Effector memory CD4-positive, alpha-beta T cell (primary cell): Measurements from ENCODE around the gene PLAU.
"Not testable (repeated sequence)": the region's sequence is repeated elsewhere in the genome, so short reads cannot be mapped to it uniquely, and the experiment has no call there.

ENCODE experiments used
- DNase-seq, 3 donors: peaks; one replicate each; pipeline ENCODE4 v3.0.0-alpha.2; 2020
- H3K27ac ChIP-seq: 2 replicates; pipeline ENCODE4 v1.7.0; 2013; ENCODE audit warnings: mild to moderate bottlenecking, low read length, moderate library complexity; ENCODE audit not compliant: insufficient read depth, poor library complexity, severe bottlenecking
- H3K27me3 ChIP-seq: replicated peaks from 2 replicates; pipeline ENCODE4 v1.7.0; 2013; ENCODE audit warnings: mild to moderate bottlenecking, low read length; ENCODE audit not compliant: insufficient read depth, control insufficient read depth, poor library complexity, severe bottlenecking
- H3K36me3 ChIP-seq: 2 replicates; pipeline ENCODE4 v1.7.0; 2013; ENCODE audit warnings: mild to moderate bottlenecking, low read length, moderate library complexity; ENCODE audit not compliant: control insufficient read depth, insufficient read depth
- H3K4me1 ChIP-seq: 2 replicates; pipeline ENCODE4 v1.7.0; 2013; ENCODE audit warnings: low read length, mild to moderate bottlenecking; ENCODE audit not compliant: control insufficient read depth, insufficient read depth, poor library complexity, severe bottlenecking
- H3K4me3 ChIP-seq: 2 replicates; pipeline ENCODE4 v1.7.0; 2013; ENCODE audit warnings: low read length, low read depth, mild to moderate bottlenecking; ENCODE audit not compliant: insufficient read depth, poor library complexity, severe bottlenecking
- H3K9me3 ChIP-seq: 2 replicates; pipeline ENCODE4 v1.7.0; 2013; ENCODE audit warnings: mild to moderate bottlenecking, low read length, moderate library complexity; ENCODE audit not compliant: control insufficient read depth

The PLAU gene

GRCh38 chr10:73948947-73949633 lies 38.2 kb downstream of the PLAU start:
- Histone ChIP-seq H3K36me3 (no peaks in the 10 kb centered on the region), H3K9me3 (no peaks in the 10 kb centered on the region), H3K4me1 (peaks cover 8% of the 10 kb centered on the region), H3K4me3 (no peak overlapping the region), H3K27ac (no peak overlapping the region), H3K27me3 (no peaks in the 10 kb centered on the region)
- DNase-seq, result no peak

GRCh38 chr10:73950155-73950948 lies 39.4 kb downstream of the PLAU start:
- Histone ChIP-seq H3K27ac (no peak overlapping the region), H3K4me3 (no peak overlapping the region), H3K27me3 (no peaks in the 10 kb centered on the region), H3K4me1 (peaks cover 9% of the 10 kb centered on the region), H3K36me3 (no peaks in the 10 kb centered on the region), H3K9me3 (no peaks in the 10 kb centered on the region)
- no peak for DNase-seq

- H3K4me1 ChIP-seq, result peaks cover 36% of the 10 kb centered on the region
- H3K27me3 ChIP-seq, result no peaks in the 10 kb centered on the region
- no peak overlapping the region for H3K4me3 ChIP-seq
- H3K27ac ChIP-seq, result no peak overlapping the region
- H3K9me3 ChIP-seq, result no peaks in the 10 kb centered on the region
- no peaks in the 10 kb centered on the region for H3K36me3 ChIP-seq
- DNase-seq, result no peak
Measured at GRCh38 chr10:73953665-73954064, 42.7 kb downstream of the PLAU start.

- Histone ChIP-seq H3K36me3 (no peaks in the 10 kb centered on the region), H3K27ac (no peak overlapping the region), H3K4me1 (peaks cover 42% of the 10 kb centered on the region), H3K9me3 (no peaks in the 10 kb centered on the region), H3K27me3 (no peaks in the 10 kb centered on the region), H3K4me3 (no peak overlapping the region)
- DNase-seq, result no peak
Measured at GRCh38 chr10:73954737-73955136, 43.8 kb downstream of the PLAU start.

- DNase-seq, result no peak
- H3K27me3 ChIP-seq, result no peaks in the 10 kb centered on the region
- H3K4me1 ChIP-seq, result peaks cover 46% of the 10 kb centered on the region
- H3K4me3 ChIP-seq, result no peak overlapping the region
- H3K36me3 ChIP-seq, result no peaks in the 10 kb centered on the region
- no peaks in the 10 kb centered on the region for H3K9me3 ChIP-seq
- peak overlapping the region; percentile 63 for H3K27ac ChIP-seq
Measured at GRCh38 chr10:73955719-73956118, 44.8 kb downstream of the PLAU start.

- peak; percentile 8 to 11 (median 9) for DNase-seq
- Histone ChIP-seq H3K36me3 (no peaks in the 10 kb centered on the region), H3K27ac (peak overlapping the region; percentile 63), H3K9me3 (no peaks in the 10 kb centered on the region), H3K4me1 (peaks cover 46% of the 10 kb centered on the region), H3K4me3 (peak overlapping the region; percentile 16), H3K27me3 (no peaks in the 10 kb centered on the region)
Measured at GRCh38 chr10:73956476-73957359, 45.8 kb downstream of the PLAU start.

GRCh38 chr10:73959484-73960243 lies 48.7 kb downstream of the PLAU start:
- no peak overlapping the region for H3K4me3 ChIP-seq

GRCh38 chr10:73962386-73962785 lies 51.5 kb downstream of the PLAU start:
- no peaks in the 10 kb centered on the region for H3K36me3 ChIP-seq
- H3K27me3 ChIP-seq, result no peaks in the 10 kb centered on the region
- no peak overlapping the region for H3K4me3 ChIP-seq
- H3K4me1 ChIP-seq, result peaks cover 18% of the 10 kb centered on the region
- H3K9me3 ChIP-seq, result no peaks in the 10 kb centered on the region
- DNase-seq, result no peak
- H3K27ac ChIP-seq, result no peak overlapping the region

More at GRCh38 chr10:73959484-73960243, 48.7 kb downstream of the PLAU start:
- Histone ChIP-seq H3K9me3 (no peaks in the 10 kb centered on the region), H3K4me1 (peaks cover 38% of the 10 kb centered on the region), H3K27me3 (no peaks in the 10 kb centered on the region), H3K36me3 (no peaks in the 10 kb centered on the region), H3K27ac (no peak overlapping the region)
- DNase-seq, result no peak

- H3K9me3 ChIP-seq, H3K4me3 ChIP-seq, DNase-seq, H3K27ac ChIP-seq, H3K27me3 ChIP-seq, H3K36me3 ChIP-seq: not testable (repeated sequence)
- H3K4me1 ChIP-seq, result peaks cover 11% of the 10 kb centered on the region
Measured at GRCh38 chr10:73963533-73963932, 52.6 kb downstream of the PLAU start.
